ENCODE results near the gene TUT7.
"Not testable (repeated sequence)": the region's sequence is repeated elsewhere in the genome, so short reads cannot be mapped to it uniquely, and the experiment has no call there.

The TUT7 gene

GRCh38 chr9:86354011-86354817 lies at the start of gene TUT7:
Gene TUT7 (minus strand): TSS chr9:86354410. CDS start chr9:86353199, 1,211 bp downstream.
- Histone ChIP-seq H3K4me3 (ENCODE audit: low read depth, low read length) (peak within 1 kb of the TSS; percentile 98), H3K79me2 (ENCODE audit: control insufficient read depth, insufficient read depth, low read length, unreplicated experiment) (peaks cover 46% of the 10 kb centered on the region), H3K27ac (ENCODE audit: low read depth, low read length) (peak within 1 kb of the TSS; percentile 84), H2AFZ (ENCODE audit: low read length, unreplicated experiment) (peak within 1 kb of the TSS; percentile 91), H3K27me3 (ENCODE audit: insufficient read depth, low read length) (no peaks in the 10 kb centered on the region), H3K36me3 (ENCODE audit: insufficient read depth, low read length) (peaks cover 17% of the 10 kb centered on the region), H3K4me1 (ENCODE audit: control insufficient read depth, insufficient read depth, low read length, unreplicated experiment) (peaks cover 17% of the 10 kb centered on the region)

GRCh38 chr9:86402591-86402990 lies 48.4 kb upstream of the TUT7 start:
- H3K27ac ChIP-seq (ENCODE audit: low read depth, low read length), result no peak overlapping the region
- H3K36me3 ChIP-seq (ENCODE audit: insufficient read depth, low read length), result no peaks in the 10 kb centered on the region
- H2AFZ ChIP-seq (ENCODE audit: low read length, unreplicated experiment), result no peak overlapping the region
- H3K27me3 ChIP-seq (ENCODE audit: insufficient read depth, low read length), result no peaks in the 10 kb centered on the region
- H3K4me3 ChIP-seq (ENCODE audit: low read depth, low read length), result no peak overlapping the region
- H3K4me1 ChIP-seq (ENCODE audit: control insufficient read depth, insufficient read depth, low read length, unreplicated experiment), result peaks cover 24% of the 10 kb centered on the region
- H3K79me2 ChIP-seq (ENCODE audit: control insufficient read depth, insufficient read depth, low read length, unreplicated experiment), result no peaks in the 10 kb centered on the region

GRCh38 chr9:86396412-86396811 lies 42.2 kb upstream of the TUT7 start:
- Histone ChIP-seq H3K4me3 (ENCODE audit: low read depth, low read length) (no peak overlapping the region), H3K79me2 (ENCODE audit: control insufficient read depth, insufficient read depth, low read length, unreplicated experiment) (no peaks in the 10 kb centered on the region), H3K36me3 (ENCODE audit: insufficient read depth, low read length) (no peaks in the 10 kb centered on the region), H3K4me1 (ENCODE audit: control insufficient read depth, insufficient read depth, low read length, unreplicated experiment) (peaks cover 9% of the 10 kb centered on the region), H2AFZ (ENCODE audit: low read length, unreplicated experiment) (no peak overlapping the region), H3K27ac (ENCODE audit: low read depth, low read length) (no peak overlapping the region), H3K27me3 (ENCODE audit: insufficient read depth, low read length) (no peaks in the 10 kb centered on the region)

- not testable (repeated sequence) for H3K4me1 ChIP-seq (ENCODE audit: control insufficient read depth, insufficient read depth, low read length, unreplicated experiment); H3K4me3 ChIP-seq (ENCODE audit: low read depth, low read length); H3K27me3 ChIP-seq (ENCODE audit: insufficient read depth, low read length); H3K79me2 ChIP-seq (ENCODE audit: control insufficient read depth, insufficient read depth, low read length, unreplicated experiment); H3K27ac ChIP-seq (ENCODE audit: low read depth, low read length); H2AFZ ChIP-seq (ENCODE audit: low read length, unreplicated experiment); H3K36me3 ChIP-seq (ENCODE audit: insufficient read depth, low read length)
These were observed 36.0 kb upstream of the TUT7 start for GRCh38 chr9:86390184-86390583.

GRCh38 chr9:86389628-86390027 lies 35.4 kb upstream of the TUT7 start:
- H3K27me3 ChIP-seq (ENCODE audit: insufficient read depth, low read length), result no peaks in the 10 kb centered on the region
- H3K27ac ChIP-seq (ENCODE audit: low read depth, low read length), result no peak overlapping the region
- no peak overlapping the region for H2AFZ ChIP-seq (ENCODE audit: low read length, unreplicated experiment)
- H3K36me3 ChIP-seq (ENCODE audit: insufficient read depth, low read length), result no peaks in the 10 kb centered on the region
- H3K4me1 ChIP-seq (ENCODE audit: control insufficient read depth, insufficient read depth, low read length, unreplicated experiment), result no peaks in the 10 kb centered on the region
- no peaks in the 10 kb centered on the region for H3K79me2 ChIP-seq (ENCODE audit: control insufficient read depth, insufficient read depth, low read length, unreplicated experiment)
- H3K4me3 ChIP-seq (ENCODE audit: low read depth, low read length), result no peak overlapping the region

GRCh38 chr9:86387376-86387775 lies 33.2 kb upstream of the TUT7 start:
- Histone ChIP-seq H3K79me2 (ENCODE audit: control insufficient read depth, insufficient read depth, low read length, unreplicated experiment) (no peaks in the 10 kb centered on the region), H3K36me3 (ENCODE audit: insufficient read depth, low read length) (no peaks in the 10 kb centered on the region), H3K4me1 (ENCODE audit: control insufficient read depth, insufficient read depth, low read length, unreplicated experiment) (no peaks in the 10 kb centered on the region), H3K4me3 (ENCODE audit: low read depth, low read length) (no peak overlapping the region), H2AFZ (ENCODE audit: low read length, unreplicated experiment) (no peak overlapping the region), H3K27ac (ENCODE audit: low read depth, low read length) (no peak overlapping the region), H3K27me3 (ENCODE audit: insufficient read depth, low read length) (no peaks in the 10 kb centered on the region)

GRCh38 chr9:86383000-86383399 lies 28.8 kb upstream of the TUT7 start:
- H3K4me3 ChIP-seq (ENCODE audit: low read depth, low read length); H3K36me3 ChIP-seq (ENCODE audit: insufficient read depth, low read length); H3K27me3 ChIP-seq (ENCODE audit: insufficient read depth, low read length); H3K79me2 ChIP-seq (ENCODE audit: control insufficient read depth, insufficient read depth, low read length, unreplicated experiment); H3K4me1 ChIP-seq (ENCODE audit: control insufficient read depth, insufficient read depth, low read length, unreplicated experiment); H2AFZ ChIP-seq (ENCODE audit: low read length, unreplicated experiment); H3K27ac ChIP-seq (ENCODE audit: low read depth, low read length): not testable (repeated sequence)

GRCh38 chr9:86376016-86376415 lies 21.8 kb upstream of the TUT7 start:
- Histone ChIP-seq H3K79me2 (ENCODE audit: control insufficient read depth, insufficient read depth, low read length, unreplicated experiment) (no peaks in the 10 kb centered on the region), H3K36me3 (ENCODE audit: insufficient read depth, low read length) (no peaks in the 10 kb centered on the region), H3K4me1 (ENCODE audit: control insufficient read depth, insufficient read depth, low read length, unreplicated experiment) (no peaks in the 10 kb centered on the region), H3K27me3 (ENCODE audit: insufficient read depth, low read length) (no peaks in the 10 kb centered on the region), H3K27ac (ENCODE audit: low read depth, low read length) (no peak overlapping the region), H3K4me3 (ENCODE audit: low read depth, low read length) (no peak overlapping the region), H2AFZ (ENCODE audit: low read length, unreplicated experiment) (no peak overlapping the region)

GRCh38 chr9:86369810-86370209 lies 15.6 kb upstream of the TUT7 start:
- Histone ChIP-seq H3K4me3 (ENCODE audit: low read depth, low read length) (no peak overlapping the region), H3K36me3 (ENCODE audit: insufficient read depth, low read length) (no peaks in the 10 kb centered on the region), H3K79me2 (ENCODE audit: control insufficient read depth, insufficient read depth, low read length, unreplicated experiment) (no peaks in the 10 kb centered on the region), H3K4me1 (ENCODE audit: control insufficient read depth, insufficient read depth, low read length, unreplicated experiment) (peaks cover 19% of the 10 kb centered on the region), H3K27ac (ENCODE audit: low read depth, low read length) (peak overlapping the region; percentile 95), H3K27me3 (ENCODE audit: insufficient read depth, low read length) (no peaks in the 10 kb centered on the region), H2AFZ (ENCODE audit: low read length, unreplicated experiment) (no peak overlapping the region)

- peak overlapping the region; percentile 51; the same call in 1 of the 2 replicates for H3K4me3 ChIP-seq (ENCODE audit: low read depth, low read length)
- H3K36me3 ChIP-seq (ENCODE audit: insufficient read depth, low read length), result no peaks in the 10 kb centered on the region
- H3K4me1 ChIP-seq (ENCODE audit: control insufficient read depth, insufficient read depth, low read length, unreplicated experiment), result peaks cover 19% of the 10 kb centered on the region
- H2AFZ ChIP-seq (ENCODE audit: low read length, unreplicated experiment), result no peak overlapping the region
- H3K27me3 ChIP-seq (ENCODE audit: insufficient read depth, low read length), result no peaks in the 10 kb centered on the region
- H3K79me2 ChIP-seq (ENCODE audit: control insufficient read depth, insufficient read depth, low read length, unreplicated experiment), result no peaks in the 10 kb centered on the region
- peak overlapping the region; percentile 95 for H3K27ac ChIP-seq (ENCODE audit: low read depth, low read length)
These were observed 14.8 kb upstream of the TUT7 start for GRCh38 chr9:86368871-86369521.

- H3K27ac ChIP-seq (ENCODE audit: low read depth, low read length), result no peak overlapping the region
These were observed 7.0 kb upstream of the TUT7 start for GRCh38 chr9:86361176-86361575.

More at GRCh38 chr9:86361176-86361575, 7.0 kb upstream of the TUT7 start:
- Histone ChIP-seq H3K4me1 (ENCODE audit: control insufficient read depth, insufficient read depth, low read length, unreplicated experiment) (no peaks in the 10 kb centered on the region), H2AFZ (ENCODE audit: low read length, unreplicated experiment) (no peak overlapping the region), H3K79me2 (ENCODE audit: control insufficient read depth, insufficient read depth, low read length, unreplicated experiment) (no peaks in the 10 kb centered on the region), H3K4me3 (ENCODE audit: low read depth, low read length) (no peak overlapping the region), H3K27me3 (ENCODE audit: insufficient read depth, low read length) (no peaks in the 10 kb centered on the region), H3K36me3 (ENCODE audit: insufficient read depth, low read length) (no peaks in the 10 kb centered on the region)
